Measurements from ENCODE around the gene LDHD.

DNA sequence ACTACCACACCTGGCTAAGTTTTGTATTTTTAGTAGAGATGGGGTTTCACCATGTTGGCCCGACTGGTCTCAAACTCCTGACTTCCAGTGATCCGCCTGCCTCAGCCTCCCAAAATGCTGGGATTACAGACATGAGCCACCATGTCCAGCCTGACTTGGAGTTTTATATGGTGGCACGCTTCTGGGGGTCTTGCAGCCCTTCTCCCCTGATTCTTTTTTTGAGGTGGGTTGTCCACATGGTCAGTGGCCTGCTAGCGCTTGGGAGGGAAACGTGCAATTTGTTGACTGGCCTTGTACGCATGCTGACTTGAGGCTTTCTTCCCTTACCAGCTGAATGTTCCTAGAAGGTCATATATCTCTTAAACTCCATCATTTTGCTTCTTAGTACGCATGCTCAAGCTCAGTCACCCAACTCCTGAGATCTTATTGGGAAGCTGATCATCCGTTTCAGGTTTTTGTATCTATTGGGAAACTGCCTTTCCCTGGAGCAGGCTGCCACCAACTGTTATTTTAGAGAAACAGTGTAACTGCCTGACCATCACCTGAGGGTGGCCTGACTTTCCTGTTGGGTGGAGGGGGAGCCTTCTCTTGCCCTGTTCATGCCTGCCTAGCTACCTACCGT lies 13.7 kb upstream of the LDHD start:
- TF ChIP-seq, protein P1, sequence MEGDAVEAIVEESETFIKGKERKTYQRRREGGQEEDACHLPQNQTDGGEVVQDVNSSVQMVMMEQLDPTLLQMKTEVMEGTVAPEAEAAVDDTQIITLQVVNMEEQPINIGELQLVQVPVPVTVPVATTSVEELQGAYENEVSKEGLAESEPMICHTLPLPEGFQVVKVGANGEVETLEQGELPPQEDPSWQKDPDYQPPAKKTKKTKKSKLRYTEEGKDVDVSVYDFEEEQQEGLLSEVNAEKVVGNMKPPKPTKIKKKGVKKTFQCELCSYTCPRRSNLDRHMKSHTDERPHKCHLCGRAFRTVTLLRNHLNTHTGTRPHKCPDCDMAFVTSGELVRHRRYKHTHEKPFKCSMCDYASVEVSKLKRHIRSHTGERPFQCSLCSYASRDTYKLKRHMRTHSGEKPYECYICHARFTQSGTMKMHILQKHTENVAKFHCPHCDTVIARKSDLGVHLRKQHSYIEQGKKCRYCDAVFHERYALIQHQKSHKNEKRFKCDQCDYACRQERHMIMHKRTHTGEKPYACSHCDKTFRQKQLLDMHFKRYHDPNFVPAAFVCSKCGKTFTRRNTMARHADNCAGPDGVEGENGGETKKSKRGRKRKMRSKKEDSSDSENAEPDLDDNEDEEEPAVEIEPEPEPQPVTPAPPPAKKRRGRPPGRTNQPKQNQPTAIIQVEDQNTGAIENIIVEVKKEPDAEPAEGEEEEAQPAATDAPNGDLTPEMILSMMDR (IDR thresholded peaks at IDR 0.05; ENCODE audit: low read length): no peak
- no peak for TF ChIP-seq EZH2 (optimal IDR thresholded peaks at IDR 0.05; ENCODE audit: low read depth, low read length)
- no peak for TF ChIP-seq EZH2phosphoT487 (IDR thresholded peaks at IDR 0.05; ENCODE audit: low read length)

Data from MM.1S (cell line).